ENCODE results near the gene CSNK1D.

CSNK1D gene

GRCh38 chr17:82309656-82310570, 36.4 kb upstream of the CSNK1D start:
- DNase-seq = no peak

GRCh38 chr17:82305727-82306300, 32.3 kb upstream of the CSNK1D start:
- DNase-seq = no peak

GRCh38 chr17:82304826-82305726, 31.6 kb upstream of the CSNK1D start:
- DNase-seq = no peak

- DNase-seq = no peak
Measured at GRCh38 chr17:82303944-82304808, 30.7 kb upstream of the CSNK1D start.

GRCh38 chr17:82302991-82303943, 29.8 kb upstream of the CSNK1D start:
- no peak for DNase-seq

GRCh38 chr17:82302568-82302963, 29.1 kb upstream of the CSNK1D start:
- DNase-seq = no peak

- no peak for DNase-seq
Measured at GRCh38 chr17:82301916-82302567, 28.5 kb upstream of the CSNK1D start.

- DNase-seq = no peak
Measured at GRCh38 chr17:82301300-82301915, 27.9 kb upstream of the CSNK1D start.

GRCh38 chr17:82300707-82301270, 27.3 kb upstream of the CSNK1D start:
- peak in 1 of 2 donors; percentile 13 for DNase-seq

- DNase-seq = no peak
Measured at GRCh38 chr17:82300228-82300627, 26.7 kb upstream of the CSNK1D start.

- no peak for DNase-seq
Measured at GRCh38 chr17:82299452-82299851, 26.0 kb upstream of the CSNK1D start.

GRCh38 chr17:82298538-82299421, 25.3 kb upstream of the CSNK1D start:
- DNase-seq = no peak

GRCh38 chr17:82297714-82298537, 24.4 kb upstream of the CSNK1D start:
- peak; percentile 25 to 66 for DNase-seq

GRCh38 chr17:82297280-82297713, 23.8 kb upstream of the CSNK1D start:
- DNase-seq = no peak

- DNase-seq = no peak
Measured at GRCh38 chr17:82296511-82297279, 23.2 kb upstream of the CSNK1D start.

- DNase-seq = no peak
Measured at GRCh38 chr17:82295472-82295814, 21.9 kb upstream of the CSNK1D start.

All from hippocampal formation (tissue), 2 donors.